ENCODE measurements around the gene GPX7.

DNA sequence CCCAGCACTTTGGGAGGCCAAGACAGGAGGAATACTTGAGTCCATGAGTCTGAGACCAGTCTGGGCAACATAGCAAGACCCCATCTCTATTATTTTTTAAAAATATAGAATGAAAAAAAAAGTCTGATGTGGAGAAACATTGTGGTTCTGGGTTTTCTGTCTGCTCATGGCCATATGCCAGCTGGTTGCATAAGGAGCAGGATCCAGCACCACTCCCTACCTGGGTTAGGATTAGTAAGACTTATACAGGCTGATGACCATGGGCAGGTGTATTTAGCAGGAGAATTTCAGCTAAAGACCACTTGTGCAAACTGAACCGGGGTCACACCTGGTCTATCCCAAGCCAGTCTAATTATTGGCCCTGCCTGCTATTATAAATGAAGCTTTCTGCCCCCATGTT is 16.7 kb upstream of the GPX7 start:
- TF ChIP-seq POLR2A (IDR thresholded peaks at IDR 0.05; ENCODE audit: low read length) (no peak), GATA1 (IDR thresholded peaks at IDR 0.05; ENCODE audit: low read depth, low read length) (no peak)
